Thyroid gland (tissue), 4 donors: ENCODE measurements around the gene GPC5. TPM values are rescaled to one million over a fixed set of nuclear protein-coding genes. Genes with fewer than 3 reads are reported as not detected.

Source experiments
- DNase-seq, 2 donors: peaks; one replicate each; pipeline ENCODE4 v3.0.0-alpha.2; 2019
- H3K27ac ChIP-seq, 3 donors: fragments of 200-600 bp; sonication (generic); 1 replicate in 2 of 3; 2 replicates in 1 of 3; pipeline ENCODE4 v1.5.1; 2016 to 2019; ENCODE audit warnings: mild to moderate bottlenecking in 1 of 3, moderate library complexity in 1 of 3
- H3K27me3 ChIP-seq: fragments of 200-600 bp; sonication (generic); one replicate; pipeline ENCODE4 v1.5.1; 2019
- H3K36me3 ChIP-seq, 2 donors: fragments of 200-600 bp; sonication (generic); one replicate each; pipeline ENCODE4 v1.5.1; 2016 to 2019
- H3K4me1 ChIP-seq, 2 donors: fragments of 200-600 bp; sonication (generic); one replicate each; pipeline ENCODE4 v1.5.1; 2017 to 2019
- H3K4me3 ChIP-seq, 3 donors: fragments of 200-600 bp; sonication (generic); replicated peaks in 1 of 3; 1 replicate in 2 of 3; 2 replicates in 1 of 3; pipeline ENCODE4 v1.5.1; 2016; ENCODE audit warnings: mild to moderate bottlenecking in 1 of 3
- H3K9me3 ChIP-seq: fragments of 200-600 bp; sonication (generic); one replicate; pipeline ENCODE4 v1.5.1; 2017
- POLR2A ChIP-seq, 2 donors: fragments of 450-650 bp; IDR thresholded peaks; one replicate each; pipeline ENCODE4 v1.6.1; 2017; ENCODE audit warnings: antibody characterized with exemption in 2 of 2, mild to moderate bottlenecking in 2 of 2, moderate library complexity in 1 of 2
- WGBS, 2 donors: methylation state at CpG; one replicate each; pipeline ENCODE4 v1.1.5; 2017; 5-methylcytosine and 5-hydroxymethylcytosine counted together
- intact Hi-C: fragments of 100-400 bp; cut with DNase I; formaldehyde crosslinking; loops from one replicate; pipeline ENCODE4 v1.15.1; 2023
- total RNA-seq, 4 donors: library from RNA; depleted of rRNA; stranded (reverse); fragments of >200 nt; gene quantifications; one replicate each; pipeline ENCODE4 v1.2.3, GENCODE V29; 2016
- TF ChIP-seq, protein P1 (sequence below), 6 experiments: fragments of 200-600 bp in 3 of 6; fragments of 450-650 bp in 3 of 6; sonication (generic) in 3 of 6; IDR thresholded peaks; one replicate each; pipeline ENCODE4 v1.5.1; 2016 to 2019; ENCODE audit warnings: antibody characterized with exemption in 6 of 6, mild to moderate bottlenecking in 2 of 6, inconsistent platforms in 1 of 6, moderate library complexity in 1 of 6

GPC5 gene
- total RNA-seq, 4 donors from 2014 or later, result 0.67 to 2.3 (median 1.3) TPM

DNA sequence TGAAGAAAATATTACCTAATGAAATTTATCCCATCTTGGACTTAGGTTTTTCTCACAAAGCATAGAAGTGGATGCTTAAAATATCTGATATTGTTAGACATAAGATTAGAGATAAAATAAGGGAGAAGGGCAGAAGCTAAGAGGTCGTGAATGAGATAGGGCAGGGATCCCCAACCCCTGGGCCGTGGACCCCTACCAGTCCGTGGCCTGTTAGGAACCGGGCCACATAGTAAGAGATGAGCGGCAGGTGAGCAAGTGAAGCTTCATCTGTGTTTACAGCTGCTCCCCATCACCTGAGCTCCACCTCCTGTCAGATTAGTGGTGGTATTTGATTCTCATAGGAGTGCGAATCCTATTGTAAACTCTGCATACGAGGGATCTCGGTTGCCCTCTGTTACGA lies 202.9 kb downstream of the GPC5 start:
- TF ChIP-seq POLR2A (IDR thresholded peaks at IDR 0.05), result no peak
- TF ChIP-seq, protein P1, sequence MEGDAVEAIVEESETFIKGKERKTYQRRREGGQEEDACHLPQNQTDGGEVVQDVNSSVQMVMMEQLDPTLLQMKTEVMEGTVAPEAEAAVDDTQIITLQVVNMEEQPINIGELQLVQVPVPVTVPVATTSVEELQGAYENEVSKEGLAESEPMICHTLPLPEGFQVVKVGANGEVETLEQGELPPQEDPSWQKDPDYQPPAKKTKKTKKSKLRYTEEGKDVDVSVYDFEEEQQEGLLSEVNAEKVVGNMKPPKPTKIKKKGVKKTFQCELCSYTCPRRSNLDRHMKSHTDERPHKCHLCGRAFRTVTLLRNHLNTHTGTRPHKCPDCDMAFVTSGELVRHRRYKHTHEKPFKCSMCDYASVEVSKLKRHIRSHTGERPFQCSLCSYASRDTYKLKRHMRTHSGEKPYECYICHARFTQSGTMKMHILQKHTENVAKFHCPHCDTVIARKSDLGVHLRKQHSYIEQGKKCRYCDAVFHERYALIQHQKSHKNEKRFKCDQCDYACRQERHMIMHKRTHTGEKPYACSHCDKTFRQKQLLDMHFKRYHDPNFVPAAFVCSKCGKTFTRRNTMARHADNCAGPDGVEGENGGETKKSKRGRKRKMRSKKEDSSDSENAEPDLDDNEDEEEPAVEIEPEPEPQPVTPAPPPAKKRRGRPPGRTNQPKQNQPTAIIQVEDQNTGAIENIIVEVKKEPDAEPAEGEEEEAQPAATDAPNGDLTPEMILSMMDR (IDR thresholded peaks at IDR 0.05), result no peak
- no peak for DNase-seq
- no peaks in the 10 kb centered on the region for H3K27me3 ChIP-seq
- 87 to 92% methylated on average over 9 of the region's 9 CpGs for WGBS, 2 donors
- H3K27ac ChIP-seq, result no peak overlapping the region
- H3K4me1 ChIP-seq, result no peaks in the 10 kb centered on the region
- H3K36me3 ChIP-seq, result no peaks in the 10 kb centered on the region
- H3K4me3 ChIP-seq, result no peak overlapping the region
- intact Hi-C loops, result no loop called here
- no peaks in the 10 kb centered on the region for H3K9me3 ChIP-seq

DNA sequence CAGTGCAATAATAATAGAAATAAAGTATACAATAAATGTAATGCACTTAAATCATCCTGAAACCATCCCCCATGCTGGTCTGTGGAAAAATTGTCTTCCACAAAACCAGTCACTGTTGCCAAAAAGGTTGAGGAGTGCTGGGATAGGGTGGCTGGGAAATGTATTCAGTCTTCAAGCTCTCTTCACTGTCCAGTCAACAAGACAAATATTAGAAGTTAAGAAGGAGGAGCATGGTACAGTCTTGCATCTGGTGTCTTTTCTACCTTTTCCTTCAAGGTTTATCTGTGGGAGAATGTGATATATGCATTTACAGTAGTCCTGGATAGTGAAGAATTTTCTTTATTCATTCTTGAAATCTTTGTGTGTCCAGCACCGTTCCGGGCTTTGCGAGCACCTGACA lies 203.4 kb downstream of the GPC5 start:
- no peaks in the 10 kb centered on the region for H3K4me1 ChIP-seq
- H3K9me3 ChIP-seq, result no peaks in the 10 kb centered on the region
- no peaks in the 10 kb centered on the region for H3K36me3 ChIP-seq
- H3K4me3 ChIP-seq, result no peak overlapping the region
- H3K27me3 ChIP-seq, result no peaks in the 10 kb centered on the region
- DNase-seq, result no peak
- WGBS, 2 donors, result 85 to 92% methylated on average over 3 of the region's 3 CpGs
- TF ChIP-seq POLR2A (IDR thresholded peaks at IDR 0.05), result no peak
- H3K27ac ChIP-seq, result no peak overlapping the region
- intact Hi-C loops, result no loop called here

DNA sequence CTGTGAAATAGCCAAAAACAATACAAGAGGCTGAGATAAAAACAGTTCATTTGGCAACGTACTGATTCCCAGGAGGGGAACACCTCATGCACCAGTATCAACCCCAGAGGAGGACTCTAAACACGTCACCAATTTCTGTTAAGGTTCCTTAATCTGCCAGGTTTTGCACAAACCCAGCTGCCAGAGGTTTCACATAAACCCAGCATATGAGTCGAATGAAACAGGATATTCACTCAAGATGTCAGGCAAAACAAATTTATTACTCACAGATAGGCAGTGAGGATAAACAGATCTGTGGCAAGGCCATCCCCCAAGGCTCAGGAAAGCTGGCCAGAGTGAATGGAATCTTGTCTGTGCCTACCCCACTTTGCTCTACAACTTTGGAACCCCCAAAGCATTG lies 210.9 kb downstream of the GPC5 start:
- Histone ChIP-seq H3K9me3 (no peaks in the 10 kb centered on the region), H3K27ac (no peak overlapping the region), H3K27me3 (no peaks in the 10 kb centered on the region), H3K4me1 (no peaks in the 10 kb centered on the region), H3K4me3 (no peak overlapping the region), H3K36me3 (no peaks in the 10 kb centered on the region)
- no peak for TF ChIP-seq POLR2A (IDR thresholded peaks at IDR 0.05)
- TF ChIP-seq, protein P1 (IDR thresholded peaks at IDR 0.05), result no peak
- intact Hi-C loops, result no loop called here
- DNase-seq, result no peak
- WGBS, 2 donors, result 49 to 67% methylated on average over 3 of the region's 3 CpGs

DNA sequence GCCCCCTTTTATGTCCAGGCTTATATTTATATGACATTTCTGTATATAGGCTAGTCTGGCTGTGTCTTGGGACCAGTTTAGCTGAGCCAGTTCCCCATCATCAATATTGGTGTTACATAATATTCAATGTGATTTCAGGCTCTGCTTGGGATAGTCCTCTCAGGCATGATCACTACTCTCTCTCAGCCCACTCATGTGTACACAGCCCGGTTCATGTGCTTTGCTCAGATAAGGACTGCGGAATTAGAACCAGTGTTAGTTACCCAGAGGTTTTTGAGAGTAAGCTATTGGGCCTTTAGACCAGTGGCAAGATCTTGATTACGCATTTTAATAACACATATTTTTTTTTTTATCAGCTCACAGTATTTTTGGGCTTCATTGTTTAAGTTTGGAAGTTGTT lies 219.9 kb downstream of the GPC5 start:
- H3K36me3 ChIP-seq, result no peaks in the 10 kb centered on the region
- H3K4me3 ChIP-seq, result no peak overlapping the region
- WGBS, 2 donors, result 83 to 89% methylated on average over 3 of the region's 3 CpGs
- intact Hi-C loops, result no loop called here
- no peaks in the 10 kb centered on the region for H3K9me3 ChIP-seq
- no peak for TF ChIP-seq POLR2A (IDR thresholded peaks at IDR 0.05)
- TF ChIP-seq, protein P1 (IDR thresholded peaks at IDR 0.05), result no peak
- no peaks in the 10 kb centered on the region for H3K27me3 ChIP-seq
- no peaks in the 10 kb centered on the region for H3K4me1 ChIP-seq
- no peak for DNase-seq
- no peak overlapping the region for H3K27ac ChIP-seq

DNA sequence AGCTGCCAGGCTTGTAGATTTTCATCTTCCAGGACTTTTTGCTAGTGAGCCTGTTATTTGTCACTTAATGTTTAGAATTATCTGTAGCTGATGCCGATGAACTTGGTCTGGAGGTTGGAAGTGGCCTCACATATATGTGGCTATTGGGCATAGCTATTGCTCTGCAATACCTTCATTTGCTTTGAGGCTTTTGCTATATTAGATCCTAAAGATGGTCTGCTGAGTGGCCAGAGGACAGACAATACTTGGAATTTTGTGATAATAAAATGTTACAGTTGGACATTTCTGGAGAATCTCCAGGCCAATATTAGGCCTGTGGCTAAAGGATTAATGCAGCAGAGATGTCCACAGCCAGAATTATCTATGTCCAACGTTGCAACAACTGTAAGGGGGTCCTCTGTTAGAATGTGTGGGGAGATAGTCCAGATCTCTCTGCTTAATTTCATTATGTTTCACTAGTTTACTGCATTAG lies 222.3 kb downstream of the GPC5 start:
- intact Hi-C loops, result no loop called here
- Histone ChIP-seq H3K27ac (no peak overlapping the region), H3K4me1 (no peaks in the 10 kb centered on the region), H3K36me3 (no peaks in the 10 kb centered on the region), H3K9me3 (no peaks in the 10 kb centered on the region), H3K27me3 (no peaks in the 10 kb centered on the region), H3K4me3 (no peak overlapping the region)
- no peak for DNase-seq
- TF ChIP-seq, protein P1 (IDR thresholded peaks at IDR 0.05), result no peak
- WGBS, 2 donors, result 69 to 79% methylated on average over 2 of the region's 2 CpGs

DNA sequence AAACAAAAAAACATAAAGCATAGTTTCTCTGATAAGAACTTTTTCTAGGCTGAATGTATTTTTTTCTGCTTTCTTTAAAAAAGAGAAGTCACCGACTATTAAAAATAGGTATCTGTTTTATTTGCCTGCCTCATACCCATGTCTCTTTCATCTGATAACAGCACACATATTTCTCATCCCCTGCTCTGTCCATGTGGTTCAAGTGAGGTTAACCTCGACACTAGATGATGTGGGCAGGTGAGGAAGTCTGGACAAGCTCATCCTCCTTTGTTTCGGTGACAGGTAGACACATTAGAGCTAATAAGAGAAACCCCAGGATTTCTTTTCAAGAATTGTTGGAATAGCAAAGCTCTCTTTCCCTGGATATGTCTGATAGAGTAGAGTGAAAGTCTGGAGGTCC lies 222.7 kb downstream of the GPC5 start:
- intact Hi-C loops, result no loop called here
- H3K4me1 ChIP-seq, result no peaks in the 10 kb centered on the region
- H3K36me3 ChIP-seq, result no peaks in the 10 kb centered on the region
- WGBS, 2 donors, result 82 to 87% methylated on average over 3 of the region's 3 CpGs
- no peaks in the 10 kb centered on the region for H3K9me3 ChIP-seq
- H3K27ac ChIP-seq, result no peak overlapping the region
- no peak for DNase-seq
- no peak for TF ChIP-seq POLR2A (IDR thresholded peaks at IDR 0.05)
- TF ChIP-seq, protein P1 (IDR thresholded peaks at IDR 0.05), result no peak
- no peaks in the 10 kb centered on the region for H3K27me3 ChIP-seq
- H3K4me3 ChIP-seq, result no peak overlapping the region
